Fibroblast of skin of left biceps (primary cell): ENCODE measurements around the gene TMEM89.

ENCODE experiments used
- DNase-seq, 2 experiments: peaks; one replicate each; pipeline ENCODE4 v3.0.0-alpha.2; 2013; ENCODE audit warnings: low read depth in 2 of 2

TMEM89 gene

GRCh38 chr3:48614044-48614443, 7.5 kb downstream of the TMEM89 start:
- DNase-seq = peak; percentile 43 to 46

GRCh38 chr3:48612309-48612708, 9.3 kb downstream of the TMEM89 start:
- DNase-seq = no peak

- peak; percentile 67 to 69 for DNase-seq
These were observed 12.2 kb downstream of the TMEM89 start, which contains the start of gene UQCRC1 for GRCh38 chr3:48609088-48610005. UQCRC1 (minus strand) TSS chr3:48609646; CDS start chr3:48609620, 26 bp downstream.

GRCh38 chr3:48607519-48607918, 14.1 kb downstream of the TMEM89 start:
- no peak for DNase-seq

GRCh38 chr3:48601622-48601994, 20.0 kb downstream of the TMEM89 start:
- no peak for DNase-seq

- no peak for DNase-seq
These were observed 20.6 kb downstream of the TMEM89 start for GRCh38 chr3:48600711-48601621.

- no peak for DNase-seq
These were observed 21.9 kb downstream of the TMEM89 start for GRCh38 chr3:48599509-48600285.

- no peak for DNase-seq
These were observed 22.5 kb downstream of the TMEM89 start for GRCh38 chr3:48599077-48599501.

GRCh38 chr3:48598323-48599076, 23.1 kb downstream of the TMEM89 start:
- peak; percentile 65 to 67 for DNase-seq

GRCh38 chr3:48597408-48597800, 24.2 kb downstream of the TMEM89 start:
- no peak for DNase-seq

GRCh38 chr3:48596676-48597407, 24.7 kb downstream of the TMEM89 start:
- no peak for DNase-seq

- DNase-seq = no peak
These were observed 25.4 kb downstream of the TMEM89 start for GRCh38 chr3:48596157-48596556.

- DNase-seq = peak; percentile 19 to 30
These were observed 25.9 kb downstream of the TMEM89 start for GRCh38 chr3:48595526-48596121.

GRCh38 chr3:48595075-48595525, 26.5 kb downstream of the TMEM89 start, which contains the start of gene COL7A1:
COL7A1 (minus strand) TSS chr3:48595329; CDS start chr3:48595159, 170 bp downstream.
- DNase-seq = no peak

GRCh38 chr3:48594417-48595049, 27.0 kb downstream of the TMEM89 start:
- DNase-seq = no peak

- no peak for DNase-seq
These were observed 28.2 kb downstream of the TMEM89 start for GRCh38 chr3:48593337-48593736.

GRCh38 chr3:48592519-48593087, 29.0 kb downstream of the TMEM89 start:
- DNase-seq = no peak

GRCh38 chr3:48591886-48592518, 29.6 kb downstream of the TMEM89 start:
- DNase-seq = no peak
